PC-9 (cell line): Measurements from ENCODE around the gene POLG2.

Experiments used
- CTCF ChIP-seq: fragments of 200-600 bp; sonication (generic); conservative IDR thresholded peaks from 2 replicates; pipeline ENCODE4 v1.6.1; 2017; ENCODE audit warnings: mixed run types, antibody characterized with exemption, mild to moderate bottlenecking, moderate library complexity
- EZH2 ChIP-seq: fragments of 200-600 bp; sonication (generic); IDR thresholded peaks from 2 replicates; pipeline ENCODE4 v1.8.0; 2017; ENCODE audit warnings: antibody characterized with exemption, low read depth

- no peak for TF ChIP-seq EZH2
- TF ChIP-seq CTCF, result no peak
These were observed 3.6 kb upstream of the POLG2 start for GRCh38 chr17:64500487-64500859.
